Parietal lobe (tissue), 1 donor: Measurements from ENCODE around the gene FSD1L. TPM values are rescaled to one million over a fixed set of nuclear protein-coding genes. Genes with fewer than 3 reads are reported as not detected.

ENCODE experiments used
- total RNA-seq: library from RNA; depleted of rRNA; stranded (reverse); fragments of >200 nt; gene quantifications from one replicate; pipeline ENCODE4 v1.2.3, GENCODE V29; 2014

FSD1L gene
- 127 TPM for total RNA-seq

GRCh38 chr9:105447814-105448812, at the start of gene FSD1L:
FSD1L (plus strand) TSS chr9:105448034; CDS start chr9:105448221, 187 bp downstream.

GRCh38 chr9:105557804-105558610, 110.2 kb downstream of the FSD1L start, which contains the start of gene FKTN:
FKTN (plus strand) TSS chr9:105558131; CDS start chr9:105575033, 16,902 bp downstream.

Other genes with a start within 250 kb of the FSD1L start
- gene SLC44A1, start 203.4 kb upstream of the FSD1L start, total RNA-seq = 62.9 TPM
- 47.3 TPM for gene FKTN, start 110.1 kb downstream of the FSD1L start, total RNA-seq
- 6.3 TPM for gene TAL2, start 214.4 kb downstream of the FSD1L start, total RNA-seq
- 17.5 TPM for gene TMEM38B, start 246.5 kb downstream of the FSD1L start, total RNA-seq